ENCODE data around the gene ZCCHC7. TPM values are rescaled to one million over a fixed set of nuclear protein-coding genes. Genes with fewer than 3 reads are reported as not detected.

Gene ZCCHC7
- total and polyA plus RNA-seq, 10 of the 15 experiments (the other 5 are each of a cell fraction or from before 2014, with no cell fraction given): 42.9 to 178 (median 53.3) TPM

DNA sequence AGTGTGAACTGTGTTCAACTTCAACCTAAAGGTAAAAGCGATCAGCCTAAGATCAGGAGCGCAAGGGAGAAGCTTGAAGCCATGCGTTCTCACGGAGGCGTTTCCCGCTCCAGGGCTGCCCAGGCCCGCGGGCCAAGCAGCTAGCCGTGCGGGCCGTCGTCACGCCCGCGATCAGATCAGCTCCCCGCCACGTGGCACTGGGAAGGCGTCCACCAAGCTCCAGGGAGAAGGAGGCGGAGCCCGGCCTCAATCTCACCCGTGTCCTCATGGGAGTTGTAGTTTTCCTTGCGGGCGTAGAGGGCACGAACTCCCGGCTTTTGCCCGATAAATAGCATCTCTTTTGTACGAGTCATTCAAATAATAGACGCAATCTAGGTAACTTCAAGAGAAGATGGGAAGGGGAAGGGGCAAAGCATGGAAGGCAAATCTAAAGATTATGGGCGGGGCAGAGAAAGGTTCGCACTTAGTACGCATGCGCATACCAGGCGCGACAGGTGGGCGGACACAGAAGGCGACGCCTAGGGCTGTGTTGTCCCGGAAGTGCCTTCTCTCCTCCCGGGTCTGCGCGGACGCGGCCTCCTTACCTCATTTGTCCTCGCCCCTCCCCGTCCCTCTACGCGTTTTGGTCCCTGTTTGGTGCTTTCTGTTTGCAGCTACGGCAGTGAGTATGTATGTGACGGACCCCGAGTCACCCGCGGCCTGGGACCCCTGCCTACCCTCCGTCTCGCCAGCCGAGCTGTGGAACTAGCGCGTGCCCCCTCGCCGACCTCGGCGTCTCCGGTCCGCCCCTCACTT, 40.8 kb upstream of the ZCCHC7 start (continued):
- TF ChIP-seq CTCF (IDR thresholded peaks at IDR 0.05 in 2 of 3, conservative IDR thresholded peaks at IDR 0.05 in 1 of 3; ENCODE audit: control insufficient read depth in 2 of 3, extremely low read depth in 1 of 3, insufficient read depth in 1 of 3, low read depth in 3 of 3, low read length in 3 of 3) (no peak), HDGF (IDR thresholded peaks at IDR 0.05) (peak; percentile 83; the same call in 1 of the 2 replicates), RBBP5 (conservative IDR thresholded peaks at IDR 0.05) (0 out of 2 replicates have a peak, but pooled peaks have one; percentile 56), BRCA1 (IDR thresholded peaks at IDR 0.05; ENCODE audit: low read depth, low read length) (no peak), BACH1 (IDR thresholded peaks at IDR 0.05; ENCODE audit: borderline replicate concordance) (0 out of 2 replicates have a peak, but pooled peaks have one; percentile 52), SREBF1 (IDR thresholded peaks at IDR 0.05; ENCODE audit: low read length) (no peak), SIN3A (IDR thresholded peaks at IDR 0.05; ENCODE audit: low read depth, low read length) (peak; percentile 87), MYB (IDR thresholded peaks at IDR 0.05; ENCODE audit: borderline replicate concordance, low read depth, low read length) (no peak), EED (IDR thresholded peaks at IDR 0.05; ENCODE audit: low read depth) (peak; percentile 44; the same call in 1 of the 2 replicates), SMAD5 (IDR thresholded peaks at IDR 0.05; ENCODE audit: low read depth) (peak; percentile 58; the same call in 1 of the 2 replicates), CHD2 (IDR thresholded peaks at IDR 0.05; ENCODE audit: borderline replicate concordance, low read depth, low read length) (no peak)
- TF ChIP-seq, protein P1, sequence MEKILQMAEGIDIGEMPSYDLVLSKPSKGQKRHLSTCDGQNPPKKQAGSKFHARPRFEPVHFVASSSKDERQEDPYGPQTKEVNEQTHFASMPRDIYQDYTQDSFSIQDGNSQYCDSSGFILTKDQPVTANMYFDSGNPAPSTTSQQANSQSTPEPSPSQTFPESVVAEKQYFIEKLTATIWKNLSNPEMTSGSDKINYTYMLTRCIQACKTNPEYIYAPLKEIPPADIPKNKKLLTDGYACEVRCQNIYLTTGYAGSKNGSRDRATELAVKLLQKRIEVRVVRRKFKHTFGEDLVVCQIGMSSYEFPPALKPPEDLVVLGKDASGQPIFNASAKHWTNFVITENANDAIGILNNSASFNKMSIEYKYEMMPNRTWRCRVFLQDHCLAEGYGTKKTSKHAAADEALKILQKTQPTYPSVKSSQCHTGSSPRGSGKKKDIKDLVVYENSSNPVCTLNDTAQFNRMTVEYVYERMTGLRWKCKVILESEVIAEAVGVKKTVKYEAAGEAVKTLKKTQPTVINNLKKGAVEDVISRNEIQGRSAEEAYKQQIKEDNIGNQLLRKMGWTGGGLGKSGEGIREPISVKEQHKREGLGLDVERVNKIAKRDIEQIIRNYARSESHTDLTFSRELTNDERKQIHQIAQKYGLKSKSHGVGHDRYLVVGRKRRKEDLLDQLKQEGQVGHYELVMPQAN (conservative IDR thresholded peaks at IDR 0.05): peak; percentile 90
- TF ChIP-seq, protein P2, sequence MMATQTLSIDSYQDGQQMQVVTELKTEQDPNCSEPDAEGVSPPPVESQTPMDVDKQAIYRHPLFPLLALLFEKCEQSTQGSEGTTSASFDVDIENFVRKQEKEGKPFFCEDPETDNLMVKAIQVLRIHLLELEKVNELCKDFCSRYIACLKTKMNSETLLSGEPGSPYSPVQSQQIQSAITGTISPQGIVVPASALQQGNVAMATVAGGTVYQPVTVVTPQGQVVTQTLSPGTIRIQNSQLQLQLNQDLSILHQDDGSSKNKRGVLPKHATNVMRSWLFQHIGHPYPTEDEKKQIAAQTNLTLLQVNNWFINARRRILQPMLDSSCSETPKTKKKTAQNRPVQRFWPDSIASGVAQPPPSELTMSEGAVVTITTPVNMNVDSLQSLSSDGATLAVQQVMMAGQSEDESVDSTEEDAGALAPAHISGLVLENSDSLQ (IDR thresholded peaks at IDR 0.05): peak; percentile 46; the same call in 1 of the 2 replicates

Measured in GM12878 (cell line).